Measurements from ENCODE around the gene TRAPPC3.

The TRAPPC3 gene

GRCh38 chr1:36088577-36089392, 60.5 kb downstream of the TRAPPC3 start, which contains the start of gene ADPRS:
TSS of gene ADPRS (plus strand) at chr1:36088892. CDS start at chr1:36088905, 13 bp downstream.
- peak within 1 kb of the TSS; percentile 88 for H4K91ac ChIP-seq (ENCODE audit: low read depth, low read length)
- H2BK120ac ChIP-seq (ENCODE audit: insufficient read depth, low read length, poor library complexity): peak within 1 kb of the TSS; percentile 39
- H3K9me3 ChIP-seq (ENCODE audit: insufficient read depth, low read depth, low read length): no peaks in the 10 kb centered on the region
- peak within 1 kb of the TSS; percentile 5 for H3K23ac ChIP-seq (ENCODE audit: low read length)
- peak within 1 kb of the TSS; percentile 99 for H4K8ac ChIP-seq (ENCODE audit: low read depth, low read length)
- peak within 1 kb of the TSS; percentile 42 for H3K4ac ChIP-seq (ENCODE audit: low read depth, low read length)
- peak within 1 kb of the TSS; percentile 90 for H2AFZ ChIP-seq (ENCODE audit: insufficient read depth, low read length, poor library complexity)
- peak within 1 kb of the TSS; percentile 93 for H3K18ac ChIP-seq (ENCODE audit: low read length)
- peak within 1 kb of the TSS; percentile 58 for H2AK5ac ChIP-seq (ENCODE audit: low read length)
- H3K27ac ChIP-seq (ENCODE audit: low read depth, low read length): no peak within 1 kb of the TSS
- H3K4me3 ChIP-seq (ENCODE audit: low read depth, low read length): peak within 1 kb of the TSS; percentile 97
- H3K27me3 ChIP-seq (ENCODE audit: insufficient read depth, low read length): no peaks in the 10 kb centered on the region
- peak within 1 kb of the TSS; percentile 87 for H3K14ac ChIP-seq (ENCODE audit: low read length)
- no CpG with 5 or more reads among the region's 84 CpGs for WGBS (ENCODE audit: extremely low coverage, insufficient coverage, insufficient read length)
- H4K12ac ChIP-seq (ENCODE audit: low read depth, low read length): peak within 1 kb of the TSS; percentile 87
- no peak within 1 kb of the TSS for H2BK12ac ChIP-seq (ENCODE audit: low read length)
- peaks cover 4 to 13% of the 10 kb centered on the region in 2 experiments for H3K4me1 ChIP-seq (ENCODE audit: control insufficient read depth in 1 of 2, insufficient read depth in 2 of 2, low read length in 2 of 2)
- peak within 1 kb of the TSS; percentile 77 for H2BK5ac ChIP-seq (ENCODE audit: low read depth, low read length, poor library complexity)
- peaks cover 7% of the 10 kb centered on the region for H3K79me1 ChIP-seq (ENCODE audit: low read length)
- H3K36me3 ChIP-seq (ENCODE audit: control insufficient read depth in 1 of 2, insufficient read depth in 2 of 2, low read length in 2 of 2): peaks cover 27 to 29% of the 10 kb centered on the region in 2 experiments
- DNase-seq: peak; percentile 84 to 91
- peaks cover 8% of the 10 kb centered on the region for H3K79me2 ChIP-seq (ENCODE audit: control insufficient read depth, insufficient read depth, low read length, poor library complexity)
- peak within 1 kb of the TSS; percentile 93 for H3K4me2 ChIP-seq (ENCODE audit: low read length)
- peak within 1 kb of the TSS; percentile 65 for H3K9ac ChIP-seq (ENCODE audit: low read length)

DNA sequence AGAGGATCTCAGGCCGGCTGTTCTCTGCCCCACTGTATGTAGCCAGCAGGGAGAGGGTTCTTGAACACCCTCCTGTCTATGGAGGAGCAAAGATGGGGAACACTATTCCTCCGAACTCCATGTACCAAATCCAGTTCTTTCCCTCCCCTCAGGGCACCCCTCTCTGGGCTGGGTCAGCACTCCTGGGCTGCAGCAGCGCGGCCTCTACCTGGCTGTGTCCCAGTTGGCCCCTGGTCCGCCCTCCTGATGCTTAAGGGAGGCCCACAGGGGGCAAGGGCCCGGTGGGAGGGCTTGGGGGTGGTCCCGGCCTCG, 61.1 kb downstream of the TRAPPC3 start:
- H2AK5ac ChIP-seq (ENCODE audit: low read length): no peak overlapping the region
- H4K12ac ChIP-seq (ENCODE audit: low read depth, low read length): peak overlapping the region; percentile 87
- peak overlapping the region; percentile 39 for H2BK120ac ChIP-seq (ENCODE audit: insufficient read depth, low read length, poor library complexity)
- H3K14ac ChIP-seq (ENCODE audit: low read length): peak overlapping the region; percentile 81
- H4K91ac ChIP-seq (ENCODE audit: low read depth, low read length): peak overlapping the region; percentile 85
- DNase-seq: no peak
- H3K36me3 ChIP-seq (ENCODE audit: control insufficient read depth in 1 of 2, insufficient read depth in 2 of 2, low read length in 2 of 2): peaks cover 22 to 23% of the 10 kb centered on the region in 2 experiments
- H3K79me1 ChIP-seq (ENCODE audit: low read length): peaks cover 7% of the 10 kb centered on the region
- peak overlapping the region; percentile 87 for H2AFZ ChIP-seq (ENCODE audit: insufficient read depth, low read length, poor library complexity)
- no peaks in the 10 kb centered on the region for H3K27me3 ChIP-seq (ENCODE audit: insufficient read depth, low read length)
- H2BK12ac ChIP-seq (ENCODE audit: low read length): no peak overlapping the region
- H3K4me2 ChIP-seq (ENCODE audit: low read length): peak overlapping the region; percentile 63
- peaks cover 4 to 13% of the 10 kb centered on the region in 2 experiments for H3K4me1 ChIP-seq (ENCODE audit: control insufficient read depth in 1 of 2, insufficient read depth in 2 of 2, low read length in 2 of 2)
- WGBS (ENCODE audit: extremely low coverage, insufficient coverage, insufficient read length): no CpG with 5 or more reads among the region's 8 CpGs
- peak overlapping the region; percentile 42 for H3K4ac ChIP-seq (ENCODE audit: low read depth, low read length)
- H3K79me2 ChIP-seq (ENCODE audit: control insufficient read depth, insufficient read depth, low read length, poor library complexity): peaks cover 8% of the 10 kb centered on the region
- no peak overlapping the region for H3K18ac ChIP-seq (ENCODE audit: low read length)
- H3K27ac ChIP-seq (ENCODE audit: low read depth, low read length): no peak overlapping the region
- peak overlapping the region; percentile 99 for H4K8ac ChIP-seq (ENCODE audit: low read depth, low read length)
- H3K9me3 ChIP-seq (ENCODE audit: insufficient read depth, low read depth, low read length): no peaks in the 10 kb centered on the region
- H3K9ac ChIP-seq (ENCODE audit: low read length): no peak overlapping the region
- H2BK5ac ChIP-seq (ENCODE audit: low read depth, low read length, poor library complexity): no peak overlapping the region
- no peak overlapping the region for H3K4me3 ChIP-seq (ENCODE audit: low read depth, low read length)
- H3K23ac ChIP-seq (ENCODE audit: low read length): no peak overlapping the region

DNA sequence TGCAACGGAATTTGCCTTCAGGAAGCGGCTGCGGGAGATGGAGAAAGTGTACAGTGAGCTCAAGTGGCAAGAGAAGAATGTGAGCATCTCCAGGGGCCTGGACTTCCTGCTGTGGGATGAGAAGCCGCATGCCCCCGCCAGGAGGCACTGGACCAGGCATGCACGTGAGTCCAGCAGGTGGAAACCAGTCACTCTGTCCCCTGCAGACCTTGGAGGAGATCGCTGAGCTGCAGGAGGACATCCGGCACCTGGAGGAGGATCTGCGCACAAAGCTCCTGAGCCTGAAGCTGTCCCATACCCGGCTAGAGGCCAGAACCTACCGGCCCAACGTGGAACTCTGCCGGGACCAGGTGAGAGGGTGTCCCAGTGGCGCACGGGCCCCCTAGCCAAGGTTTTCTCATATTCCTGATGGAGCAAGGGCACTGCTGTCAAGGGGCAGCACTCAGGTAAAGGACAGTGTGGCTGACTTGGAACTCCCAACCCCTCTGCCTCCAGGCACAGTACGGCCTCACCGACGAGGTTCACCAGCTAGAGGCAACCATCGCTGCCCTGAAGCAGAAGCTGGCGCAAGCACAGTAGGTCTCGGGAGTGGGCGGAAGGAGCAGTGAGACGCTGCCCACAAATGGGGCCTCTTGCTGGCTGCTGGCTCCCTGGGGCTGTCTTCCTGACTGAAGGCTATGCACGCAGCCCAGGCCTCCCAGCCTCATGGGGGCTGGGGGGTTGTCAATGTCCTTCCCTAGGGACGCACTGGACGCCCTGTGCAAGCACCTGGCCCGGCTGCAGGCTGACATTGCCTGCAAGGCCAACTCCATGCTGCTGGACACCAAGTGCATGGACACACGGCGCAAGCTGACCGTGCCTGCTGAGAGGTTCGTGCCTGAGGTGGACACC, 61.8 kb downstream of the TRAPPC3 start:
- H3K79me2 ChIP-seq (ENCODE audit: control insufficient read depth, insufficient read depth, low read length, poor library complexity): peaks cover 8% of the 10 kb centered on the region
- H2BK5ac ChIP-seq (ENCODE audit: low read depth, low read length, poor library complexity): no peak overlapping the region
- no peak for DNase-seq
- H4K8ac ChIP-seq (ENCODE audit: low read depth, low read length): peak overlapping the region; percentile 99
- no peak overlapping the region for H2BK12ac ChIP-seq (ENCODE audit: low read length)
- H3K4me1 ChIP-seq (ENCODE audit: control insufficient read depth in 1 of 2, insufficient read depth in 2 of 2, low read length in 2 of 2): peaks cover 4 to 13% of the 10 kb centered on the region in 2 experiments
- H2AFZ ChIP-seq (ENCODE audit: insufficient read depth, low read length, poor library complexity): peak overlapping the region; percentile 87
- H3K79me1 ChIP-seq (ENCODE audit: low read length): peaks cover 7% of the 10 kb centered on the region
- no peaks in the 10 kb centered on the region for H3K27me3 ChIP-seq (ENCODE audit: insufficient read depth, low read length)
- no peaks in the 10 kb centered on the region for H3K9me3 ChIP-seq (ENCODE audit: insufficient read depth, low read depth, low read length)
- peaks cover 14 to 16% of the 10 kb centered on the region in 2 experiments for H3K36me3 ChIP-seq (ENCODE audit: control insufficient read depth in 1 of 2, insufficient read depth in 2 of 2, low read length in 2 of 2)
- H3K4me3 ChIP-seq (ENCODE audit: low read depth, low read length): no peak overlapping the region
- H3K4me2 ChIP-seq (ENCODE audit: low read length): no peak overlapping the region
- no peak overlapping the region for H3K18ac ChIP-seq (ENCODE audit: low read length)
- peak overlapping the region; percentile 45 for H2AK5ac ChIP-seq (ENCODE audit: low read length)
- no peak overlapping the region for H3K23ac ChIP-seq (ENCODE audit: low read length)
- no peak overlapping the region for H3K14ac ChIP-seq (ENCODE audit: low read length)
- no peak overlapping the region for H3K4ac ChIP-seq (ENCODE audit: low read depth, low read length)
- no peak overlapping the region for H3K9ac ChIP-seq (ENCODE audit: low read length)
- no CpG with 5 or more reads among the region's 31 CpGs for WGBS (ENCODE audit: extremely low coverage, insufficient coverage, insufficient read length)
- no peak overlapping the region for H3K27ac ChIP-seq (ENCODE audit: low read depth, low read length)
- H2BK120ac ChIP-seq (ENCODE audit: insufficient read depth, low read length, poor library complexity): no peak overlapping the region
- H4K12ac ChIP-seq (ENCODE audit: low read depth, low read length): peak overlapping the region; percentile 87
- H4K91ac ChIP-seq (ENCODE audit: low read depth, low read length): peak overlapping the region; percentile 85
